ENCODE data around the gene MCM10. TPM values are rescaled to one million over a fixed set of nuclear protein-coding genes. Genes with fewer than 3 reads are reported as not detected.

Gene MCM10
- total RNA-seq, 1 experiment from 2014 or later, result 43.1 TPM

DNA sequence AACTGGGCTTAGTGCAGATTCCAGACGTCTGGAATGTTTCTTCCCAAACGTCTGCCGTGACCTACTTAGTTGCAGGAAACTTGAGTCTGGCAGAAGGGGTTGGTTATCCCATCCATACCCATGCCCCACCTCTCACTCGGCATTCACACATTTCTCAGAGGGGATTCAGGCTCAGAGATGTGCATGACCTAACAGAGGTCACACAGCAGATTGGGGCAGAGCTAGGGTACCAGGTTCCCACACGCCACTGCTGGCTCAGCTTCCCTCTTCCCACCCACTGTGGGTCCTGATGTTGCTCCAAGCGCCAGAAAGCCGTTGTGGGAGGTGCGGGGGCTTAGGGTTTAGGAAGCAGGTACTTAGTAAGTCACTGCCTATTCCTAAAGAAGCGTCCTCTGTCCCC, 69.8 kb downstream of the MCM10 start (continued):
- TF ChIP-seq ZNF274 (IDR thresholded peaks at IDR 0.05; ENCODE audit: low read depth, low read length), result no peak
- no peak for TF ChIP-seq ELF1 (IDR thresholded peaks at IDR 0.05; ENCODE audit: borderline replicate concordance, low read depth)
- no peak for TF ChIP-seq EZH2 (IDR thresholded peaks at IDR 0.05)
- TF ChIP-seq, protein P1, sequence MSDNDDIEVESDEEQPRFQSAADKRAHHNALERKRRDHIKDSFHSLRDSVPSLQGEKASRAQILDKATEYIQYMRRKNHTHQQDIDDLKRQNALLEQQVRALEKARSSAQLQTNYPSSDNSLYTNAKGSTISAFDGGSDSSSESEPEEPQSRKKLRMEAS (IDR thresholded peaks at IDR 0.05), result no peak
- no peak for TF ChIP-seq JUND (IDR thresholded peaks at IDR 0.05)
- no peak for TF ChIP-seq FOSL1 (IDR thresholded peaks at IDR 0.05; ENCODE audit: low read depth)
- TF ChIP-seq RAD21 (IDR thresholded peaks at IDR 0.05; ENCODE audit: low read depth), result no peak

DNA sequence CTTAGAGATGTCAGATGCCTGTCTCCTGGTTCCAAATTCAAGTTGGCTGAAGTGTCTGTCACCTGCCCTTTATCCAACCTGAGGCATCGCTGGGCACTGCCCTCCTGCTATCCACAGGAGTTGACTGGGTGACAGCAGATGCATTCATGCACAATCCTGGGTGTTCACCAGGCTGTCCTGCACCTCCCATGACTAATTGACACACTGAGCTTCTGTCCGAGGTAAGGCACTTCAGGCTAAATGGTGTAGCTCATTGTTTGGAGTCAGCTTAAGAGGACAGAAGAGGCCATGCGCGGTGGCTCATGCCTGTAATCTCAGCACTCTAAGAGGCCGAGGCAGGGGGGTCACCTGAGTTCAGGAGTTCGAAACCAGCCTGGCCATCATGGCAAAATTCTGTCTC, 70.5 kb downstream of the MCM10 start:
- no peaks in the 10 kb centered on the region for H3K9me2 ChIP-seq (ENCODE audit: insufficient read depth)
- H2AFZ ChIP-seq (ENCODE audit: low read depth, low read length, poor library complexity, severe bottlenecking), result no peak overlapping the region
- no peak overlapping the region for H3K4me3 ChIP-seq (replicated peaks in 1 of 2; ENCODE audit: low read depth in 1 of 2, low read length in 2 of 2)
- intact Hi-C loops (cut with micrococcal nuclease), result no loop called here
- no peaks in the 10 kb centered on the region for H3K9me3 ChIP-seq (ENCODE audit: control insufficient read depth in 1 of 2, insufficient read depth in 1 of 2, low read depth in 1 of 2, low read length in 2 of 2)
- H3K27ac ChIP-seq (ENCODE audit: low read depth, low read length), result no peak overlapping the region
- RAD21 ChIA-PET (ENCODE audit: low non-redundant PET in 1 of 2, low total read pairs in 2 of 2, uncharacterized antibody in 2 of 2, unreplicated experiment in 2 of 2), result no interaction called here
- CTCF ChIA-PET, result no interaction called here
- POLR2A ChIA-PET, result no interaction called here
- no peaks in the 10 kb centered on the region for H3K4me1 ChIP-seq (ENCODE audit: control insufficient read depth in 1 of 2, insufficient read depth in 2 of 2, low read length in 2 of 2)
- DNase-seq (ENCODE audit: low read depth, low spot score) (no peak), ATAC-seq (no peak)
- no peaks in the 10 kb centered on the region for H3K36me3 ChIP-seq (ENCODE audit: control insufficient read depth in 1 of 2, insufficient read depth in 2 of 2, low read length in 2 of 2)
- no peak overlapping the region for H3K9ac ChIP-seq (ENCODE audit: low read length)
- no TSS peak for BruUV-seq (replicated peaks)
- TF ChIP-seq, protein P2, sequence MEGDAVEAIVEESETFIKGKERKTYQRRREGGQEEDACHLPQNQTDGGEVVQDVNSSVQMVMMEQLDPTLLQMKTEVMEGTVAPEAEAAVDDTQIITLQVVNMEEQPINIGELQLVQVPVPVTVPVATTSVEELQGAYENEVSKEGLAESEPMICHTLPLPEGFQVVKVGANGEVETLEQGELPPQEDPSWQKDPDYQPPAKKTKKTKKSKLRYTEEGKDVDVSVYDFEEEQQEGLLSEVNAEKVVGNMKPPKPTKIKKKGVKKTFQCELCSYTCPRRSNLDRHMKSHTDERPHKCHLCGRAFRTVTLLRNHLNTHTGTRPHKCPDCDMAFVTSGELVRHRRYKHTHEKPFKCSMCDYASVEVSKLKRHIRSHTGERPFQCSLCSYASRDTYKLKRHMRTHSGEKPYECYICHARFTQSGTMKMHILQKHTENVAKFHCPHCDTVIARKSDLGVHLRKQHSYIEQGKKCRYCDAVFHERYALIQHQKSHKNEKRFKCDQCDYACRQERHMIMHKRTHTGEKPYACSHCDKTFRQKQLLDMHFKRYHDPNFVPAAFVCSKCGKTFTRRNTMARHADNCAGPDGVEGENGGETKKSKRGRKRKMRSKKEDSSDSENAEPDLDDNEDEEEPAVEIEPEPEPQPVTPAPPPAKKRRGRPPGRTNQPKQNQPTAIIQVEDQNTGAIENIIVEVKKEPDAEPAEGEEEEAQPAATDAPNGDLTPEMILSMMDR (IDR thresholded peaks at IDR 0.05 in 2 of 3, conservative IDR thresholded peaks at IDR 0.05 in 1 of 3; ENCODE audit: borderline replicate concordance in 1 of 3, insufficient read depth in 1 of 3, low read depth in 2 of 3, low read length in 2 of 3), result no peak
- no peak for TF ChIP-seq YY1 (IDR thresholded peaks at IDR 0.05; ENCODE audit: extremely low read depth, insufficient replicate concordance, low read depth, low read length)
- TF ChIP-seq, protein P1 (IDR thresholded peaks at IDR 0.05), result no peak
- no peak for TF ChIP-seq POLR2AphosphoS5 (IDR thresholded peaks at IDR 0.05; ENCODE audit: low read depth, low read length)
- TF ChIP-seq, protein P3, sequence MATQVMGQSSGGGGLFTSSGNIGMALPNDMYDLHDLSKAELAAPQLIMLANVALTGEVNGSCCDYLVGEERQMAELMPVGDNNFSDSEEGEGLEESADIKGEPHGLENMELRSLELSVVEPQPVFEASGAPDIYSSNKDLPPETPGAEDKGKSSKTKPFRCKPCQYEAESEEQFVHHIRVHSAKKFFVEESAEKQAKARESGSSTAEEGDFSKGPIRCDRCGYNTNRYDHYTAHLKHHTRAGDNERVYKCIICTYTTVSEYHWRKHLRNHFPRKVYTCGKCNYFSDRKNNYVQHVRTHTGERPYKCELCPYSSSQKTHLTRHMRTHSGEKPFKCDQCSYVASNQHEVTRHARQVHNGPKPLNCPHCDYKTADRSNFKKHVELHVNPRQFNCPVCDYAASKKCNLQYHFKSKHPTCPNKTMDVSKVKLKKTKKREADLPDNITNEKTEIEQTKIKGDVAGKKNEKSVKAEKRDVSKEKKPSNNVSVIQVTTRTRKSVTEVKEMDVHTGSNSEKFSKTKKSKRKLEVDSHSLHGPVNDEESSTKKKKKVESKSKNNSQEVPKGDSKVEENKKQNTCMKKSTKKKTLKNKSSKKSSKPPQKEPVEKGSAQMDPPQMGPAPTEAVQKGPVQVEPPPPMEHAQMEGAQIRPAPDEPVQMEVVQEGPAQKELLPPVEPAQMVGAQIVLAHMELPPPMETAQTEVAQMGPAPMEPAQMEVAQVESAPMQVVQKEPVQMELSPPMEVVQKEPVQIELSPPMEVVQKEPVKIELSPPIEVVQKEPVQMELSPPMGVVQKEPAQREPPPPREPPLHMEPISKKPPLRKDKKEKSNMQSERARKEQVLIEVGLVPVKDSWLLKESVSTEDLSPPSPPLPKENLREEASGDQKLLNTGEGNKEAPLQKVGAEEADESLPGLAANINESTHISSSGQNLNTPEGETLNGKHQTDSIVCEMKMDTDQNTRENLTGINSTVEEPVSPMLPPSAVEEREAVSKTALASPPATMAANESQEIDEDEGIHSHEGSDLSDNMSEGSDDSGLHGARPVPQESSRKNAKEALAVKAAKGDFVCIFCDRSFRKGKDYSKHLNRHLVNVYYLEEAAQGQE (IDR thresholded peaks at IDR 0.05; ENCODE audit: low read depth), result no peak
- no peak for TF ChIP-seq EGR1 (IDR thresholded peaks at IDR 0.05; ENCODE audit: low read depth)
- no peak for TF ChIP-seq CBX3 (IDR thresholded peaks at IDR 0.05; ENCODE audit: low read depth)
- TF ChIP-seq EZH2phosphoT487 (IDR thresholded peaks at IDR 0.05; ENCODE audit: borderline replicate concordance), result no peak
- TF ChIP-seq EZH2 (IDR thresholded peaks at IDR 0.05), result no peak
- TF ChIP-seq CEBPB (IDR thresholded peaks at IDR 0.05; ENCODE audit: low read depth), result no peak
- TF ChIP-seq, protein P4, sequence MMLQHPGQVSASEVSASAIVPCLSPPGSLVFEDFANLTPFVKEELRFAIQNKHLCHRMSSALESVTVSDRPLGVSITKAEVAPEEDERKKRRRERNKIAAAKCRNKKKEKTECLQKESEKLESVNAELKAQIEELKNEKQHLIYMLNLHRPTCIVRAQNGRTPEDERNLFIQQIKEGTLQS (IDR thresholded peaks at IDR 0.05), result no peak
- no peak for TF ChIP-seq POLR2A (IDR thresholded peaks at IDR 0.05; ENCODE audit: borderline replicate concordance, extremely low read depth, insufficient read depth, insufficient read length)
- no peaks in the 10 kb centered on the region for H4K20me1 ChIP-seq (ENCODE audit: insufficient read depth)
- no peaks in the 10 kb centered on the region for H3K79me2 ChIP-seq (ENCODE audit: insufficient read depth, low read length)
- H3K4me2 ChIP-seq (ENCODE audit: low read length), result no peak overlapping the region
- H3K27me3 ChIP-seq (ENCODE audit: insufficient read depth, low read length), result no peaks in the 10 kb centered on the region

Measured in HCT116 (cell line).